Measurements from ENCODE around the gene SCGB3A1.

Gene SCGB3A1

DNA sequence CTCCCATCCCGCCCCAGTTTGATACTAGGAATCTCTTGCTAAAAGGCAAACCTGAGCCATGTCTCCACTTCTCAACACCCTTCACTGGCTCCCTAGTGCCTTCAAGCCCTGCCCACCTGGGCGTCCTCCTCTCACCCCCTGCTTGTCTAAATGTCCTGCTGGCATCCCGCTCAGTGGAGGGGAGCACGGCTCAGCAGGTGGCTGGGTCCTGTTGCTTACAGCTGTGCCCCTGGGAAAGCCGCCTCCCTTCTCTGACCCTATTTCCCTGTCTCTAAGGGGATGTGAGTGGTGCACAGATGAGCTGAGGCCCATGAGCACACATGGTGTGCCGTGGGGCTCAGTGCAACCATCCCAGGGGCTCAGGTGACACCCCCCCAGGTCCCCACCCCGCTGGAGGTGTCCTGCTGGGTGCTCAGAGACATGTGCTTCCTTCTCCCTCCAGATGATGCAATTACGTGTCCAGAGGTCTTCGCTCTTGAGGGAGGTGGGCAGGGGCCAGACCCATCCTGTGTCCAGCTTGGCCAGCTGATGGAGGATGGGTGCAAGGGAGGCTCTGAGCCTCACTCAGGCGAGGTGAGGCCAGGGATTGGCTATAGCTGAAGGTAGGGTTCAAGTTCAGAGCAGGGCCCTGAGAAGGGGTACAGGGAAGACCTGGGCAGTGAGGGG lies 34.0 kb upstream of the SCGB3A1 start:
- DNase-seq: no peak

DNA sequence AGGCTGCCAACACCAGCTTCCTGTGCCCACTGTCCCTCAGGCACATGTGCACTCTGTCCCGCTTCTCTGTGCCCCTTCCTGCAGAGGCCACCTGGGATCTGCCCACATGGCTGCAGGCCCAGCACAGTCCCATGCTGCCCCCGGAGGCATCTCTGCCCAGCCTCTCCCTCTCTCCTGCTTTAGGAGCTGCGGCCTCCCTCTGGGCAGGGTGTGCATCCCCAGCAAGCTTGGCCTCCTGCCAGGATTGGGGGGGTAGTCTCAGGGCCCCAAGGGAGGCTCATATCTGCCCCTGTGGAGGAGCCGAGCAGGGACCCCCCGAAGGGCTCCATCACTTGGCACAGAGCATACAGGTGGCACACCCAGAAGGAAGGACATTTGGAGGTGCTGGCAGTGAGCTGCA lies 33.3 kb upstream of the SCGB3A1 start:
- no peak for DNase-seq

- no peak for DNase-seq
These were observed 32.5 kb upstream of the SCGB3A1 start for GRCh38 chr5:180623844-180624243.

DNA sequence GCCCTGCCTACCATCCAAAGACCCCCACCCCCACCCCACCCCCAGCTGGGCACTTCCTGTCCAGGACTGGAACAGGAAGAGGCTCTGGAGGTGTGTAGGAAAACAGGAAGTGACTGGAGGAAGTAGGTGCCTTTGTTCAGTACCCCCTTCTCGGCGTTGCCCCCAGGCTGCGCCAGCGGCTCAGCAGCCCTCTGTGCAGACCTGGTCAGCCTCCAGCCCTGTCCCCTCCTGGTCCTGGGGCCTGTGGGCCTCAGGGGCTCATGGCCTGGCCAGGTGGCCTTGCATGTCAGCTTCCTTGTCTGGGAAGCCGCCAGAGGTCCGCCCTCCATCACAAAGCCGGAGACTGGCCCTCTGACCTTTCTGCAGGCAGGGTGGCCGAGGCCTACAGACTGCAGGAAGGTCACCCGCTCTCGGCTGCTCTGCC lies 32.1 kb upstream of the SCGB3A1 start:
- no peak for DNase-seq

GRCh38 chr5:180622910-180623309 lies 31.6 kb upstream of the SCGB3A1 start:
- no peak for DNase-seq

DNA sequence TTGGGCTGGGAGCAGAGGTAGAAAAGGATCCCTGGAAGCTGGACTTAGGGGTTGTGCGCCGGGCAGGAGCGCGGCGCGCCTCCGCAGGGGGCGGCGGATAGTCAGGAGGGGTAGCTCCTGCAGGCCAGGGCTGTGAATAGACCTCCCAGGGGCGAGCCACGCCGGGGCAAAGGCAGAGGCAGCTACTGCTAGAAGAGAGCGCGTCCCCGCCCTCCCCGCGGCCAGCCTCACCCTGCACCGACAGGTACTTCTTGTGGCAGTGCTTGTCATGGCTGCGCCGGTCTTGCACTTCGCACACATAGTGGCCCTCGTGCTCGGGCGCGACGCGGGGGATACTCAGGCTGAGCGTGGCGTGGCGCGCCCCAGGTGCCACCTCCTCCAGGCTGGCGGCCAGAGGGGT lies 30.0 kb upstream of the SCGB3A1 start:
- no peak for DNase-seq

GRCh38 chr5:180620014-180620413 lies 28.7 kb upstream of the SCGB3A1 start:
- DNase-seq: no peak

DNA sequence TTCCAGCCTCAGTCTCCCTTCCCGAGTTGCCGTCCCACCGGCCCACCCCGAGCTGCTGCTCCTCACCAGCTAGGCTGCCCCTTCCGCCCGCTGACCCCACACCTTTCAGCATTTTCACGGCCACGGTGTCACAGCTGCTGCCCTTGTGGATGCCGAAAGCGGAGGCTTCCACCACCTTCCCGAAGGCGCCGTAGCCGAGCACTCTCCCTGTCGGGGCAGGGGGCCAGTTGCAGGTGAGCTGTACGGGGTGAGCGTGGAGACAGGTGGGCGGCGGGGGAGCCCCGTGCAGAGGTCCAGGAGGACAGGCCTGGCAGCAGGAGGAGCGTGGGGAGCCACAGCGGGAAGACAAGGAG lies 28.2 kb upstream of the SCGB3A1 start:
- no peak for DNase-seq

DNA sequence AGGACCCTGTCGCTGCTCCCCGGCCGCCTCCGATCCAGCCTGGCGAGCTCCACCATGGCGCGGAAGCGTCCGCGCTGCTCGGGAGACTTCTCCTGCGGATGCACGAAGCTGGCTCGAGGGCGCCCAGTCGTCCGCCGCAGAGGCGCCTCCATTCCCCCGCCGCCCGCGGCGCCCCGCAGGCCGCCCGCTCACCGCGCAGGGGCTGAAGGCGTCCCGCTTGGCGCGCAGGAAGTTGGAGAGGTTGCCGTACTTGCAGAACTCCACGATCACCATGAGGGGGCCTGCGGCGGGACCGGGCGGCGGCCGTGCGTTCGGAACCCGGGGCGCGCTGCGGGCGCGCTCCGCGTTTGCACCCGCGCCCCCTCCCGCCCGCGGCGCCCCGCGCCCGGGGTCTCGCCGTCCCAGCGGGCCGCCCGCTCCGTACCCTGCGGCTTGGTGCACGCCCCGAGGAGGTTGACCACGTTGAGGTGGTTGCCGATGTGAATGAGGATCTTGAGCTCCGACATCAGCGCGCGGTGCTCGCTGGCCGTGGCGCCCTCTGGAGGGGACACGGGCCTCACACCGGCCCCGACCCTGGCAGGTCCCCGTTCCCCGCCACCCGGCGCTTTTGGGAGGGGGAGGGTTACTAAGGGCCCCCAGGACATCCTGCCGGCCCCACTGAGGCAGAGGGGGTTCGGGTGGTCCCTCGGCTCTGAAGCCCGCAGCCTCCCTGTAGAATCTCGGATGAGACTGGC lies 27.7 kb upstream of the SCGB3A1 start:
- DNase-seq: no peak

- DNase-seq: no peak
These were observed 27.2 kb upstream of the SCGB3A1 start for GRCh38 chr5:180618487-180618828.

GRCh38 chr5:180613814-180614188 lies 22.5 kb upstream of the SCGB3A1 start:
- DNase-seq: no peak

DNA sequence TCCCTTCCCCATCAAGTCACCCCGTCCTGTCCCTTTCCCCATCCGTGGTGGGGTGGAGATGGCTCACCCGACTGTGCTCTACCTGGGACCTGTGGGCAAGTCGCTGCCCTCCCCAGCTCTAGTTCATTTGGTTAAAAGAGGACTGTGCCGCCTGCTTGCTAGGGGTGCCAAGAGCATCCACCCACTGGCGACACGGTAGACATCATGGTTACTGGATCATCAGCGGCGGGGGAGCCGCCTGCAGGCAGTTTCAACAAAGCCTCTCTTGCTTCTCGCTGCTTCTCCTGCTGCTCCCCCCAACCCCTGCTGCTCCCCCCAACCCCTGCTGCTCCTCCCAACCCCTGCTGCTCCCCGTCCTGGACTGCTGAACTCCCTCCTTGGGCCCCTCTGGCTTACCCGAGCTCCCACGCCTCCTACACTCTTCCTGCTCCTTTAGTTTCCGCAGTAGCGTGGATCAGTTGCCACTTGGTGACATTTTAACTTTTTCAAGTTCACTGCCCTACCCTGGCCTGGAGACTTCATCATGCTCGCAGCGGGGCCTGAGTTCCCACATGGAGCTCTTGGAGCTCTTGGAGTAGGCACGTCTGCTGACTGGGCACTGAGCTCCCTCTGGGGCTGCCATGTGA lies 22.0 kb upstream of the SCGB3A1 start:
- no peak for DNase-seq

DNA sequence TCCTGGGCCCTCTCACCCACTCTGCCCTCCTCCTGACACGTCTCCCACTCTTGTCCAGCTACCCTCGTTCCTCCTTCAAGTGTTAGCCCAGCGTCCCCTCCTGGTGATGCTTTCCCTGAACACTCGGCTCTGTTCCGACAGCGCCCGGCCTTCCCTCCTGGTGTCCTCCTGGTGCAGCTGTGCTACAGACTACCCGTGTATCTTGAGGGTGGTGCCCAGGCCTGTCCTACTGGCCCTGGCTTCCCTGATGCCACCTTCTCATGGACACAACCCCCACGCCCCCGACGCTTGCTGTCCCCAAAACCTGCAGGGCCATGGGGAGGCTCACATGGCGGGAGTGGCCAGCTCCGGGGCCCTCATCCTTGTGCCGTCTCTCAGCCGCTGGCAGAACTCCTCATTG lies 21.4 kb upstream of the SCGB3A1 start:
- no peak for DNase-seq

DNA sequence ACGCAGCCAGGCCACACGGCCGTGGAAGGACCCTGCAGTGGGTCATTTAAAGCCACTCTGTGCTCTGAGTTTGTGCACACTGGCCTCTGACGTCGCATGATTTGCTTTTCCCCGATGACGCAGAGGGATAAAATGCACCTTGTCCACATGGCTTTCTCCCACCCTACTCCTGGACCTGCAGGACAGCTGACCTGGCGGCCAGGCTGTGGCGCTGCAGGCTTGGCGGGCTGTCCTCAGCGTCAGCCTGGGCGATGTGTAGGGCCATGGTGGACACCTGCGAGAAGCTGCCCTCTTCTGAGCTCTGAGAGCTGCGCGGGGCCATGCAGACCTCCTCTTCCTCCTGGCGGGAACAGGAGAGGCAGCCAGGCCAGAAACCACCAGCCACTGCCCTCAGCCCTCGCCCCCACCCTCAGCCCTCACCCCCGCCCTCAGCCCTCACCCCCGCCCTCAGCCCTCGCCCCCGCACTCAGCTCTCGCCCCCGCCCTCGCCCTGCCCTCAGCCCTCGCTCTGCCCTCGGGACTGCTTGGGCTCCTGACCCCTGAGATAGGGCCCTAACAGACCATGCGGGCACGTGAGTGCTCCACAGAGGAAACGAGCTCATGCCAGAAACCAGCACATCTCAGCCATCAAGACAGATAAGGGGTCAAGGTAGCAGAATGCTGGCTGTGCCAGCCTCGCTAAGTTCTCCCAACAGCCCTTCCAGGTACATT lies 20.0 kb upstream of the SCGB3A1 start:
- DNase-seq: no peak

DNA sequence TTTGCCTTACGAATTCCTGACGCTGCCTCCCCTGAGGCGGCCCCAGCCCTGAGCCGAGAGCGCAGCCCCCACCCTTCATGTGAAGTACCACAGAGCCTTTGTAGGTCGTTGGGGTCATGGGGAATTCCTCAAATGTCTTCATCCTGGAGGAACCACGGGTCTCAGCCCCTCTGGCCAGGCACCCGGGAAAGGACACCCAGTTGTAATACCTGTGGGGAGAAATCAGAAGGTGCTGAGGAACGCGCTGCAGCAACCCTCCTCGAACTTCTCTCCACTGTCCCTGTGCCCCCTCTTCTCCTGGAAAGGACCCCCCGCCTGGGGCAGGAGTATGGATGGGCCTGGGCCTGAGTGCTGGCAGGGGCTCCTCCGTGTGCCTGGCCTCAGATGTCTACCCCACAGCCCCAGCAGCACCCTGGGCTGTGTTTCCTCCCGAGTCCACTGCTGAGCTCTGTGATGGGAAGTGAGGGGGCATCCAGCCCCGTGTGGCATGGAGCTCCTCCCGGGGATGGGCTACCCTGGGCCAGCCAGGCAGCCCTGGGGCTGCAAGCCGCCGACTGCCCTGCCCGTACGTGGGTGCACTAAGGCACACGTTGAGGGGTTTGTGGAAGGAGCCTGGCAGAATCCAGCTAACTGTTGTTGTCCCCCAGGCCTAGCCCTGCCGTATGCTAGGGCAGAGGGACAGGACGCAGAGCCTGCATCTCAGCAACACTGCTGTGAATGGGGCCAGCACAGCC lies 18.7 kb upstream of the SCGB3A1 start:
- no peak for DNase-seq

DNA sequence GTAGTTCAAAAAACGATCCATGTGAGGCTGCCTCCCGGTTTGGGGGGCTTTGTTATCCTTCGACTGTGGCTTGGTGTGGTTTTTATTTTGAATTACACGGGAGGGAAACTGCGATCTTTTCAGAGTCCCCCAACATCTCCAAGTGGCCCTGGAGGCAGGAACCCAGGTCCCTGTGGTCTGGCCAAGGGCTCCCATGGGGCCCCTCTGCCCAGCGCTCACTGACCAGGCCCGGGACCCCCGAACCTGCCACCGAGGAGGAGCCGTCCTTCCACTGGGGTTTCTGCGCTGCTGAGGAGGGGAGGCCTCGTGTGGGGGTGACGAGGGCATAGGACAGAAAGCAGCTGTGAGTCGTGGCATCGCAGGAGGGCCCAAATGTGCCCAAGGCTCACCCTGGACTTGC lies 18.1 kb upstream of the SCGB3A1 start:
- no peak for DNase-seq

DNA sequence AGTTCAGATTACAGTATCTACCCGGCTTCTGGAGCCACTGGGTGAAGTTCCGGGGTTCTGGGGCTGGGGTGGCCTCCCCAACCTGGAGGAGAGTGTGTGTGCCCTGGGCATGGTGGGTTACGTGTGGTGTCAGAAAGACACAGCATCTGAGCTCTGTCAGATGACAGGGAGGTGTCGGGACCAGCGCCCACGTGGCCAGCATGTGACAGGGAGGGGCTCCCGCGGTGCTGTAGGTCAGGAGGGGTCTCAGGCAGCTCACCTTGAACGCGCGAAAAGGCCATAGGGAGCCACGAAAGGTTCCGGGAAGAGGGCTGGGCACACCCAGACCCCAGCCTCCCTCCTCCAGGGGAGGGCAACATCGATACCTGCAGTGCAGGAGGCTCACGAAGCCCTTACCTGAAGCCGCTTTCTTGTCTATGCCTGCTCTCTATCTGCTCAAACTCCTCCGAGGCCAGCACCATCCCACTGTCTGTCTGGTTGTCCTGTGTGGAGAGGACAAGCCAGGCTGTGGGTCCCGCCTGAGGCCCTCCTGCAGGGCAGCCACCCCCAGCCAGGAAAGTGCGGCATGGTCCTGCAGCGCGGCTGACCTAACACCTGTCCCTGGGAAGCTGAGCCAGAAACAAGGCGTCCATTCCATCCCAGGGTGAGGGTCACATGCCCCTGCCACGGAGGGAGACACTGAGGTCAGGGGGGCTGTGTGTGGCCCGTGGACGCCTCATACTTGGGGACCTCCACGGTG lies 17.4 kb upstream of the SCGB3A1 start:
- DNase-seq: no peak

DNA sequence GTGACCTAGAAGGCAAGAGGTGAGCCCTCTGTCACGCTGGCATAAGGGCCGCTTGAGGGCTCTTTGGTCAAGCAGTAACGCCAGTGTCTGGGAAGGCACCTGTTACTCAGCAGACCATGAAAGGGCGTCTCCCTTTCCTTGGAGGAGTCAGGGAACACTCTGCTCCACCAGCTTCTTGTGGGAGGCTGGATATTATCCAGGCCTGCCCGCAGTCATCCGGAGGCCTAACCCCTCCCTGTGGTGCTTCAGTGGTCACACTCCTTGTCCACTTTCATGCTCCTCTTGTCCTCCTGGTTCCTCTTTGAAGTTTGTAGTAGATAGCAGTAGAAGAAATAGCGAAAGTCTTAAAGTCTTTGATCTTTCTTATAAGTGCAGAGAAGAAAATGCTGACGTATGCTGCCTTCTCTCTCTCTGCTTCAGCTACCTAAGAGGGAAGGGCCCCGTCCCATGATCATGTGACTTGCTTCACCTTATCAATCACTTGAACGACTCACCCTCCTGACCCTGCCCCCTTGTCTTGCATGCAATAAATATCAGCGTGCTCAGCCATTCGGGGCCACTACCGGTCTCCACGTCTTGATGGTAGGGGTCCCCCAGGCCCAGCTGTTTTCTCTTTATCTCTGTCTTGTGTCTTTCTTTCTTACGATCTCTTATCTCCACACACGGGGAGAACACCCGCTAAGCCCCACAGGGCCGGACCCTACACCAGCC lies 16.7 kb upstream of the SCGB3A1 start:
- no peak for DNase-seq

GRCh38 chr5:180606215-180606785 lies 15.0 kb upstream of the SCGB3A1 start:
- DNase-seq: no peak

- DNase-seq: peak in 1 of 2 experiments; percentile 1
These were observed 14.4 kb upstream of the SCGB3A1 start for GRCh38 chr5:180605554-180606214.

DNA sequence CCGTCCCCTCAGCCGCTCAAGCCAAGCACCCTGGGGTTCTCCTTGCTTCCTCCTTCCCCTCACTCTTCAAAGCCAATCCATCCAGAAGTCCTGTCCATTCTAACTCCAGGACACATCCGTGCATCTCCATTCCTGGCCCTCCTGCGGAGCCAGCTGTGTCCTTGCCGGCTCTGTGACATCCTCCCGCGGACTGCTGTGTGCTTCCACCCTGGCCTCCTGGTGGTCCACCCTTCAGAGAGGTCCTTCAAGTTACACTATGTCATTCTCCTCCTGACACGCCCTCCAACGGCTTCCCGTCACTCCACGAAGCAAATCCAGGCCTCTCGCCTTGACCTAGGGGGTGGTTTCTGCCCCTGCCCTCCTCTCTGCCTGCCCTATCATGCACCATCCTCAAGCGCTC lies 13.0 kb upstream of the SCGB3A1 start:
- no peak for DNase-seq
